GM18508 (cell line): ENCODE measurements around the gene ATP2C2.

Experiments
- ATAC-seq: cut with Tn5 transposase; IDR thresholded peaks from one replicate; pipeline ENCODE4 v1.9.1; 2021; ENCODE audit warnings: moderate number of reproducible peaks; ENCODE audit not compliant: insufficient read depth, unreplicated experiment

Gene ATP2C2

DNA sequence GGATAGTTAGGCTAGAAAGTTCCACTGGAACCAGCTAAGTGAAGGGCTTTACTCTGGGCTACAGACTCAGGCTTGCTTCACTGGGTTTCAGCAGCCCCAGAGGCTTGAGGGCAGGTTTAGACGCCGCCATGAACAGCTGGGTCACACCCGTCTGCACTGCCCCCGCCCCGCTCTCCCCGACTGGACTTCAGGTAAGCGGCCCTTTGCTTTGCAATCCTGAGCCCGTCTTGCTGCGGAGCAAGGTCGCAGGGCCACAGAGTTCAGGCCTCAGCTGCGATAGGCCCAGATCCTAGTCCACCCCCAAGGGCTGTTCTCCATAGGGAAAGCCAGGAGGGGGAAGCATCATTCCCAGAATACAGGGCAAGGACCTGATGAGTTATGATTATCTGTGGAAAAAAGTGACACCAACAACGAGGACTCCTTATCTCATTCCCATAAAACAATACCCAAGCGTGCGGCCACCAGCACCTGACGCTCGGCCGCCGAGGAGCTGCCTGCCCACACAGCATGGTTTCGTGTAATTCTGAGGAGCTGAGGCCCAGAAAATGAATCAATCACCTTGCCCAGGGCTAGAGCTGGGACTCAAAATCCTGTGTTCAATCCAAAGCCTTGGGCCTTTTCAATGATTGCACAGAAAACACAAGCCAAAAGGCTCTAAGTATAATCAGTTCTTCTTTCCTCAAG lies 115.7 kb downstream of the ATP2C2 start:
- ATAC-seq = no peak

- no peak for ATAC-seq
Observed at GRCh38 chr16:84484579-84485254, 116.4 kb downstream of the ATP2C2 start.

- ATAC-seq = no peak
Observed at GRCh38 chr16:84485255-84486010, 117.1 kb downstream of the ATP2C2 start.

GRCh38 chr16:84486126-84486525 lies 117.8 kb downstream of the ATP2C2 start:
- no peak for ATAC-seq

DNA sequence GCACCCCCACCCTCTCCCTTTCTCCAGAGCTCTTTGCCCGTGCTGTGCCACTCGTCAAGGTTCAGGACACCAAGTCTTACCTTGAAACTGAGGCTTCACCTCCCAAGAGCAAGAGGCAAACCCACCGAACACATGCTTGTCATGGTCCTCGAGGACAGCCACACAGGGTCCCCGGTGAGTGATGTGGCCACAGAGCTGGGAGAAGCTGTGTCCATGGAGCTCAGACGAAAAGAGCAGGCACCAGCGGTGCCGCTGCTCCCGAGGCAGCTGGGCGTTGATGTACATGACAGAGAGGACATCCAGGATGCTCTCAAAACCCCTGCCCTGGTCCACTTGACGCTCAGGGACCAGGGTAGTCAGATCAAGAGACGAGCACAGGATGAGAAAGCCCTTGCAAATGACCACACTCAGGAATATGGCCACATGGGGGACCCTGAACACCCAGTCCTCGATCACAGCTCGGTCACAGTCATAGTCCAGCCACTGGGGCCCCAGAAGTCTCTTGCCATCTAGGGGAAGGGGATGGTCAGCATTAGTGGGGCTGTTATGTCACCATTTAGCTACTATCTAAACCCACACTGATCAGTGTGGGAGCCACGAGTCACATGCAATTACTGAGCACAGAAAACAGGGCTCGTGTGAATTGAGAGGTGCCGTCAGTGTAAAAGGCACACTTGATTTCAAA lies 118.4 kb downstream of the ATP2C2 start:
- ATAC-seq = no peak

- ATAC-seq = no peak
Observed at GRCh38 chr16:84487358-84487757, 119.0 kb downstream of the ATP2C2 start.

- no peak for ATAC-seq
Observed at GRCh38 chr16:84489131-84489530, 120.8 kb downstream of the ATP2C2 start.

DNA sequence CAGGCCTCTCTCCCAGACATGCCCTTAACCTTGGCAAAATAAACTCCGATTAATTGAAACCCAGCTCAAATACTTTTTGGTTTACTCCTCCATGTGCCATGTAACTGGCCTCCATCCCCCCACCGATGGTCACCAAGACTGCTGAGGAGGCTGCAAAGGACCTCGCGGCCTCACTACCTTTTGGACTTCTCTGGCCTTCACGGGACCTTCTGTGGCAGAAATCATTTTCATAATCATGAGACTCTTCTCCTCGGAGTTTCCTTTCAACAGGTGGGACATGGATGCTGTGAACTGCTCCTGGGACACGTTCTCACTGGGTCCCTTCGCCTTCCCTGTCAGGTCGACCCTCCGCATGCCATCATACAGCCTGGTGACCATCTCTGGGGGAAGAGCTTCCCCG lies 127.2 kb downstream of the ATP2C2 start:
- no peak for ATAC-seq

- no peak for ATAC-seq
Observed at GRCh38 chr16:84496991-84497390, 128.7 kb downstream of the ATP2C2 start.

GRCh38 chr16:84497418-84498222 lies 129.3 kb downstream of the ATP2C2 start:
- ATAC-seq = no peak

- ATAC-seq = no peak
Observed at GRCh38 chr16:84498223-84498610, 129.9 kb downstream of the ATP2C2 start.

DNA sequence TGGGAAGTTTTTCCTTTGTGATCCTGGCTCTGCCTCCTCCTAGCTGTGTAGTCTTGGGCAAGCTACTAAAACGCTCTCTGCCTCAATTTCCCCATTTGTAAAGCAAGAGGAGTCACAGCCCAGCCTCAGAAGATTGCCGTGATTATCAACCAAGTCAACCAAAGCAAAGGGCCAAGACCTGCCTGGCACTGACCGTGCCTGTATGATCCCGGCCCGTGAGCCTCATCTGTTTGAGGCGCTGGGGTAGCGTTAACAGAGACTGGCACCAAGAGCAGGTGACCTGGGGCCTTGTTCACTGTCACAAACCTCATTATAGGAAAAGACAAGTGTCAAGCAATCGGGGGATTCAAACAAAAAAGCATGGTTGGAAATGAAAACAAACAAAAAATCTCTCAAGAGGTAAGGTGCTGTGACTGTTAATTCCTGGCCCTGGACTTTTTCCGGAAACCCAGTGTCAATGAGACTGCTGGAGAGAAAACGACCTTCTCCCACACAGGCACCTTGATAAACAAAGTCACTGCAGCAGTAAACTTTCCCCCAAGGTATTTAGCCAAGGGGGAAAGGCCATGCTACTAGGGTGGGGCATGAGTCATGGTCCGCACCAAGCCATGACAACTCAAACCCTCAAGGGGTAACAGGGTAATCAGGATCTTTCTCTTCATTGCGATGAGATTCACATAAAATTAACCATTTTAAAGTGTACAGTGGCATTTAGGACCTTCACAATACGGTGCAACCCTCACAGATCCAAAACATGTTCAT lies 130.7 kb downstream of the ATP2C2 start:
- no peak for ATAC-seq

DNA sequence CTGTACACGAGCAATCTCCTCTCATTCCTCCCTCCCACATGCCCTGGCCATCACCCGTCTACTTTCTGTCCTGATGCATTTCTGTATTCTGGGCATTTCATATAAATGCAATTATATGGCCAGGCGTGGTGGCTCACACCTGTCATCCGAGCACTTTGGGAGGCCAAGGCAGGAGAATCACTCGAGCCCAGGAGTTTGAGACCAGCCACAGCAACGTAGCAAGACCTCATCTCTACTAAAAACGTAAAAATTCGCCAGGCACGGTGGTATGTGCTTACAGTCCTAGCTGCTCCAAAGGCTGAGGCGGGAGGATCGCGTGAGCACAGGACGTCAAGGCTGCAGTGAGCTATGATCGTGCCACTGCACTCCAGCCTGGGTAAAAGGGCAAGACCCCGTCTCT lies 131.3 kb downstream of the ATP2C2 start:
- no peak for ATAC-seq

DNA sequence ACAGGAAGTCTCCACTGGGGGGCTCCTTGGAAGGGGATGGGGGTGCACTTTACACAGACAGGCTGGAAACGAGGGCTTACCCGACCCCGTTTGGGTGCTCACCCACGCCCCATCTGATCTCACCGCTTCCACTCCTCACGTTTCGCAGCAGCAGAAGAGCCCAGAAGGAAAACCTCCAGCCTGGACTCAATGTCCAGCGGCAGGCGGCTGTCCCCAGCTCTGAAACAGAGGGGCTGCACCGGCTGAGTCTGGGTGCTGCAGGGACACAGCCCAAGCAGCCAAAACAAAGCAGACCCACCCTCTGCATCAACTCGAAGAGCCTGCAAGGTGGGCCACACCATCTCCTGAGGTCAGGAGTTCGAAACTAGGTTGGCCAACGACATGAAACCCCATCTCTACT lies 132.2 kb downstream of the ATP2C2 start:
- no peak for ATAC-seq

- no peak for ATAC-seq
Observed at GRCh38 chr16:84501077-84501735, 132.9 kb downstream of the ATP2C2 start.

- no peak for ATAC-seq
Observed at GRCh38 chr16:84502075-84502474, 133.7 kb downstream of the ATP2C2 start.

DNA sequence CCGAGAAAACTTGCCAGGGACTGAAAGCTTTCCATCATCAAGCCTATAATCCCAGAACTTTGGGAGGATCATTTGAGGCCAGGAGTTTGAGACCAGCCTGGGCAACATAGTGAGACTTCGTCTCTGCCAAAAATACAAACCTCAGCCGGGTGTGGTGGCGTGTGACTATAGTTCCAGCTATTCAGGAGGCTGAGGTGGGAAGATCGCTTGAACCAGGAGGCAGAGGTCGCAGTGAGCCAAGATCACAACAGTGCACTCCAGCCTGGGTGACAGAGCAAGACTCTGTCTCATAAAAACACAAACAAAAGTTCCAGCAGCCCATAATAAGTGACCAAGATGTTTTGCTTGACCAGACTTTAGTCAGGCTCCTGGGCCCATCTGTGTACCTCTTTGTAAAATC lies 134.2 kb downstream of the ATP2C2 start:
- ATAC-seq = no peak

GRCh38 chr16:84503751-84504395 lies 135.5 kb downstream of the ATP2C2 start:
- ATAC-seq = no peak
